HepG2 (cell line): ENCODE results near the gene MUSK. TPM values are rescaled to one million over a fixed set of nuclear protein-coding genes. Genes with fewer than 3 reads are reported as not detected.

Source experiments
- ATAC-seq: fragments of 200-7000 bp; cut with Tn5 transposase; 3 replicates; pipeline ENCODE4 v1.9.1; 2020; ENCODE audit warnings: mild to moderate bottlenecking, moderate library complexity
- BruUV-seq: library from RNA; stranded (reverse); fragments of 400-500 nt; replicated peaks from 2 replicates; lab custom pipeline; 2021; lab: Mats Ljungman, UMichigan
- CTCF ChIA-PET: fragments of 300-600 bp; formaldehyde crosslinking; extraction: SDS; loops from one replicate; lab custom pipeline; 2021; ENCODE audit warnings: low total read pairs, inconsistent platforms, low intra/inter-chr PET ratio; lab: Yijun Ruan, JAX
- POLR2A ChIA-PET: fragments of 350-600 bp; sonication (Branson Sonifier 250); formaldehyde crosslinking; loops from one replicate; lab custom pipeline; 2020; ENCODE audit warnings: antibody characterized with exemption, inconsistent platforms; lab: Yijun Ruan, JAX
- DNase-seq: peaks from one replicate; pipeline ENCODE4 v3.0.0-alpha.2; 2015; ENCODE audit warnings: low spot score
- FAIRE-seq: peaks from 3 replicates; lab custom pipeline; 2011; peaks lifted over from hg19 to GRCh38; lab: Jason Lieb, UNC
- H2AFZ ChIP-seq: one replicate; pipeline ENCODE4 v1.6.1; 2011; ENCODE audit warnings: low read length, inconsistent platforms
- H3K27ac ChIP-seq: fragments of 300-600 bp; 3 replicates; pipeline ENCODE4 v1.8.0; 2011; ENCODE audit warnings: mixed run types, mild to moderate bottlenecking, mixed read lengths, low read length, inconsistent platforms; ENCODE audit not compliant: insufficient read depth; ENCODE audit errors: extremely low read length
- H3K27me3 ChIP-seq, 2 experiments: fragments of 200-600 bp in 1 of 2; 2 replicates in 1 of 2; 3 replicates in 1 of 2; pipeline versions ENCODE4 v1.6.0 to v1.8.0; 2011; ENCODE audit warnings: low read length in 2 of 2, mild to moderate bottlenecking in 2 of 2, moderate library complexity in 2 of 2, inconsistent platforms in 1 of 2; ENCODE audit not compliant: insufficient read depth in 2 of 2, control insufficient read depth in 1 of 2
- H3K36me3 ChIP-seq, 2 experiments: fragments of 200-600 bp in 1 of 2; replicated peaks in 1 of 2; 2 replicates in 1 of 2; 3 replicates in 1 of 2; pipeline versions ENCODE4 v1.5.1 to v1.8.0; 2011; ENCODE audit warnings: low read length in 2 of 2, inconsistent platforms in 1 of 2; ENCODE audit not compliant: insufficient read depth in 2 of 2, control insufficient read depth in 1 of 2
- H3K4me1 ChIP-seq: 2 replicates; pipeline ENCODE4 v1.5.1; 2012; ENCODE audit warnings: low read length, inconsistent platforms; ENCODE audit not compliant: insufficient read depth
- H3K4me2 ChIP-seq: 2 replicates; pipeline ENCODE4 v1.6.0; 2011; ENCODE audit warnings: low read depth, low read length, inconsistent platforms
- H3K4me3 ChIP-seq, 3 experiments: fragments of 200-600 bp in 1 of 3; sonication (generic), shearing (Covaris generic) in 1 of 3; replicated peaks in 1 of 3; 2 replicates each; pipeline ENCODE4 v1.5.1; 2011 to 2016; ENCODE audit warnings: low read length in 3 of 3, inconsistent platforms in 2 of 3, low read depth in 2 of 3, mild to moderate bottlenecking in 2 of 3, control low read depth in 1 of 3, mixed read lengths in 1 of 3; ENCODE audit not compliant: insufficient read depth in 1 of 3
- H3K79me2 ChIP-seq: one replicate; pipeline ENCODE4 v1.6.1; 2011; ENCODE audit warnings: low read length, inconsistent platforms; ENCODE audit not compliant: insufficient read depth
- H3K9ac ChIP-seq: 2 replicates; pipeline ENCODE4 v1.6.0; 2011; ENCODE audit warnings: mild to moderate bottlenecking, low read depth, low read length, inconsistent platforms; ENCODE audit not compliant: insufficient read depth
- H3K9me3 ChIP-seq: 2 replicates; pipeline ENCODE4 v1.5.1; 2012; ENCODE audit warnings: mild to moderate bottlenecking, low read length
- H4K20me1 ChIP-seq: 2 replicates; pipeline ENCODE4 v1.6.0; 2011; ENCODE audit warnings: inconsistent platforms, mild to moderate bottlenecking, low read length, moderate library complexity; ENCODE audit not compliant: insufficient read depth
- U2AF2 ChIP-seq: fragments of 200-400 bp; formaldehyde crosslinking; IDR thresholded peaks from 2 replicates; pipeline ENCODE4 v1.6.1; 2017; ENCODE audit warnings: low read depth, mild to moderate bottlenecking, low read length
- WGBS: methylation state at CpG from one replicate; pipeline ENCODE4 v1.1.6; 2017; ENCODE audit warnings: low lambda C conversion rate; 5-methylcytosine and 5-hydroxymethylcytosine counted together
- in situ Hi-C: cut with HindIII; loops from 2 replicates; pipeline ENCODE4 v1.10.0; 2017; ENCODE audit warnings: low pct_unique_long_range_greater_than_20kb; ENCODE audit not compliant: extremely low pct_ligation_motif_present
- intact Hi-C: fragments of 100-400 bp; cut with micrococcal nuclease; formaldehyde crosslinking; loops from one replicate; pipeline ENCODE4 v1.10.0; 2022; ENCODE audit not compliant: unreplicated experiment
- polyA plus RNA-seq, 8 experiments: library from polyadenylated mRNA; depleted of rRNA in 3 of 8; stranded (reverse) in 7 of 8; unstranded in 1 of 8; fragments of >200 nt; fragmentation: Illumina TruSeq in 4 of 8; extraction: Trizol in 4 of 8; gene quantifications; 2 replicates each; pipeline versions ENCODE4 v1.2.1 to v1.2.3, GENCODE V29; 2011 to 2016; ENCODE audit warnings: low read depth in 4 of 8, missing spikeins in 1 of 8, mixed read lengths in 1 of 8; ENCODE audit not compliant: insufficient read depth in 1 of 8
- total RNA-seq, 5 experiments: library from RNA; depleted of rRNA; stranded (reverse); fragments of >200 nt; fragmentation: Illumina TruSeq; extraction: Trizol; gene quantifications; 2 replicates each; pipeline ENCODE4 v1.2.3, GENCODE V29; 2016; ENCODE audit warnings: low read depth in 1 of 5
- TF ChIP-seq, protein P1 (sequence below): sonication (generic); formaldehyde crosslinking; IDR thresholded peaks from 2 replicates; pipeline ENCODE4 v1.5.1; 2020; ENCODE audit warnings: missing genetic modification reagents, mild to moderate bottlenecking, borderline replicate concordance
- TF ChIP-seq, protein P2 (sequence below): sonication (generic); formaldehyde crosslinking; IDR thresholded peaks from 2 replicates; pipeline ENCODE4 v1.9.0; 2022; ENCODE audit warnings: missing genetic modification reagents, mild to moderate bottlenecking, borderline replicate concordance

Gene MUSK
- total and polyA plus RNA-seq, 2 of the 13 experiments (the other 11 are each of a cell fraction or from before 2014, with no cell fraction given): not detected

DNA sequence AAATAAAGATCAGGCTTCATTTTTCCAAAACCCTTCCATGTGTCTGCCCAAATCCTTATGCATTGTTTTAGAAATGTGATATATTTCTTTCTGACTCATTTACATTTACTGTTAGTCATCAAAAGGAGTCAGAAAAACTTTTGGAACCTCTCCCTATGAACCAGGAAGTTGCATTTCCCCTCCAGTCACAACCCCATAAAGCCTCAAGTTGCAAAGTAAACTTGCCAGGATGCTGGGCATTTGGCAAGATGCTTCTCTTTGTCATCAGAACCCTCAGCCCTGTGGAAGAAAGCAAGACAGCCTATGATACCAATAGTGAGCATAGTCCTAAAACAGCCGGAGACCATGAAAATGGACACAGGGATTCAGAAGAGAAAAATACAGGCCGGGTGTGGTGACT is 84.2 kb downstream of the MUSK start:
- Histone ChIP-seq H2AFZ (no peak overlapping the region), H3K4me1 (no peaks in the 10 kb centered on the region), H3K4me3 (no peak overlapping the region), H4K20me1 (no peaks in the 10 kb centered on the region), H3K79me2 (no peaks in the 10 kb centered on the region), H3K36me3 (no peaks in the 10 kb centered on the region), H3K9me3 (no peaks in the 10 kb centered on the region), H3K4me2 (no peak overlapping the region), H3K9ac (no peak overlapping the region), H3K27ac (no peak overlapping the region), H3K27me3 (no peaks in the 10 kb centered on the region)
- intact Hi-C loops: no loop called here
- WGBS: 69% methylated on average over 2 of the region's 2 CpGs
- POLR2A ChIA-PET: no interaction called here
- in situ Hi-C loops: loop anchor here (25.0 kb wide), 1 partner anchor 110 kb away; no protein-coding TSS in a partner anchor
- DNase-seq (no peak), ATAC-seq (no peak), FAIRE-seq (no peak)
- CTCF ChIA-PET: no interaction called here
- no TSS peak for BruUV-seq
- TF ChIP-seq, protein P1, sequence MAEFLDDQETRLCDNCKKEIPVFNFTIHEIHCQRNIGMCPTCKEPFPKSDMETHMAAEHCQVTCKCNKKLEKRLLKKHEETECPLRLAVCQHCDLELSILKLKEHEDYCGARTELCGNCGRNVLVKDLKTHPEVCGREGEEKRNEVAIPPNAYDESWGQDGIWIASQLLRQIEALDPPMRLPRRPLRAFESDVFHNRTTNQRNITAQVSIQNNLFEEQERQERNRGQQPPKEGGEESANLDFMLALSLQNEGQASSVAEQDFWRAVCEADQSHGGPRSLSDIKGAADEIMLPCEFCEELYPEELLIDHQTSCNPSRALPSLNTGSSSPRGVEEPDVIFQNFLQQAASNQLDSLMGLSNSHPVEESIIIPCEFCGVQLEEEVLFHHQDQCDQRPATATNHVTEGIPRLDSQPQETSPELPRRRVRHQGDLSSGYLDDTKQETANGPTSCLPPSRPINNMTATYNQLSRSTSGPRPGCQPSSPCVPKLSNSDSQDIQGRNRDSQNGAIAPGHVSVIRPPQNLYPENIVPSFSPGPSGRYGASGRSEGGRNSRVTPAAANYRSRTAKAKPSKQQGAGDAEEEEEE (CRISPR knock-in tag): no peak

DNA sequence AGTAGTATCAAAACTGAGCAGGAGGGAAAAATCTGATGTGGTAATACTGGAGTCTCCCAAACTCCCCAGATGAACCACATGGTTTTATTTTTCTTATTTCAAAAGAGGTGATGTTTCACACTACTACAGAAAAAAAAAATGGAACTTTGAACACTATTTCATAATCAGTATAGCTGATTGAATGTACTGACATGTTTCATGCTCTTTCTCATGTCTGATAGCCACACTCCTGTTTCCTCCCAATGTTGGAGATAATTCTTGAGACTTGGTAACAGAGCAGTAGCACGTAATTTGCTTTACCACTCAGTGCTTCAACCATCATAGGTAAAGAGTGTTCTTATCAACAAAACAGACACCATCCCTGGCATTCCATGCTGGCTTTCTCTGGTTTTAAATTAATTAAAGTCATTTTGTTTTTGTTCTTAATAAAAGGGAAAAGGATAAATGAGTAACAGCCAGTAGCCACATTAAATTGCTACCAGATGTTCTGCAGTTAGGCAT is 85.2 kb downstream of the MUSK start:
- no peak for TF ChIP-seq U2AF2
- TF ChIP-seq, protein P2, sequence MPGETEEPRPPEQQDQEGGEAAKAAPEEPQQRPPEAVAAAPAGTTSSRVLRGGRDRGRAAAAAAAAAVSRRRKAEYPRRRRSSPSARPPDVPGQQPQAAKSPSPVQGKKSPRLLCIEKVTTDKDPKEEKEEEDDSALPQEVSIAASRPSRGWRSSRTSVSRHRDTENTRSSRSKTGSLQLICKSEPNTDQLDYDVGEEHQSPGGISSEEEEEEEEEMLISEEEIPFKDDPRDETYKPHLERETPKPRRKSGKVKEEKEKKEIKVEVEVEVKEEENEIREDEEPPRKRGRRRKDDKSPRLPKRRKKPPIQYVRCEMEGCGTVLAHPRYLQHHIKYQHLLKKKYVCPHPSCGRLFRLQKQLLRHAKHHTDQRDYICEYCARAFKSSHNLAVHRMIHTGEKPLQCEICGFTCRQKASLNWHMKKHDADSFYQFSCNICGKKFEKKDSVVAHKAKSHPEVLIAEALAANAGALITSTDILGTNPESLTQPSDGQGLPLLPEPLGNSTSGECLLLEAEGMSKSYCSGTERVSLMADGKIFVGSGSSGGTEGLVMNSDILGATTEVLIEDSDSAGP (CRISPR knock-in tag): no peak
- TF ChIP-seq, all 625 proteins: peak for 0
- no peak overlapping the region for H3K9ac ChIP-seq
- CTCF ChIA-PET: no interaction called here
- in situ Hi-C loops (loop anchor here (25.0 kb wide), 1 partner anchor 109 kb away; no protein-coding TSS in a partner anchor), intact Hi-C loops (no loop called here)
- no peaks in the 10 kb centered on the region for H3K4me1 ChIP-seq
- no TSS peak for BruUV-seq
- POLR2A ChIA-PET: no interaction called here
- no peak overlapping the region for H3K27ac ChIP-seq
- no peaks in the 10 kb centered on the region for H3K79me2 ChIP-seq
- H3K27me3 ChIP-seq: no peaks in the 10 kb centered on the region
- FAIRE-seq: no peak
- DNase-seq: no peak
- H3K4me2 ChIP-seq: no peak overlapping the region
- ATAC-seq: no peak
- no peak overlapping the region for H3K4me3 ChIP-seq
- H3K36me3 ChIP-seq: no peaks in the 10 kb centered on the region
- no peaks in the 10 kb centered on the region for H4K20me1 ChIP-seq
- no peaks in the 10 kb centered on the region for H3K9me3 ChIP-seq
- no peak overlapping the region for H2AFZ ChIP-seq
- 23% methylated on average over 1 of the region's 1 CpG for WGBS
